ENCODE results near the gene DRC7.

GRCh38 chr16:57666353-57667047 lies 28.1 kb upstream of the DRC7 start:
- TF ChIP-seq, protein P1, sequence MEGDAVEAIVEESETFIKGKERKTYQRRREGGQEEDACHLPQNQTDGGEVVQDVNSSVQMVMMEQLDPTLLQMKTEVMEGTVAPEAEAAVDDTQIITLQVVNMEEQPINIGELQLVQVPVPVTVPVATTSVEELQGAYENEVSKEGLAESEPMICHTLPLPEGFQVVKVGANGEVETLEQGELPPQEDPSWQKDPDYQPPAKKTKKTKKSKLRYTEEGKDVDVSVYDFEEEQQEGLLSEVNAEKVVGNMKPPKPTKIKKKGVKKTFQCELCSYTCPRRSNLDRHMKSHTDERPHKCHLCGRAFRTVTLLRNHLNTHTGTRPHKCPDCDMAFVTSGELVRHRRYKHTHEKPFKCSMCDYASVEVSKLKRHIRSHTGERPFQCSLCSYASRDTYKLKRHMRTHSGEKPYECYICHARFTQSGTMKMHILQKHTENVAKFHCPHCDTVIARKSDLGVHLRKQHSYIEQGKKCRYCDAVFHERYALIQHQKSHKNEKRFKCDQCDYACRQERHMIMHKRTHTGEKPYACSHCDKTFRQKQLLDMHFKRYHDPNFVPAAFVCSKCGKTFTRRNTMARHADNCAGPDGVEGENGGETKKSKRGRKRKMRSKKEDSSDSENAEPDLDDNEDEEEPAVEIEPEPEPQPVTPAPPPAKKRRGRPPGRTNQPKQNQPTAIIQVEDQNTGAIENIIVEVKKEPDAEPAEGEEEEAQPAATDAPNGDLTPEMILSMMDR (IDR thresholded peaks at IDR 0.05 in 8 of 11, conservative IDR thresholded peaks at IDR 0.05 in 3 of 11), result no peak
- no peak for TF ChIP-seq POLR2A (IDR thresholded peaks at IDR 0.05)

All from spleen (tissue), 7 donors.